ENCODE measurements around the gene MLPH.

DNA sequence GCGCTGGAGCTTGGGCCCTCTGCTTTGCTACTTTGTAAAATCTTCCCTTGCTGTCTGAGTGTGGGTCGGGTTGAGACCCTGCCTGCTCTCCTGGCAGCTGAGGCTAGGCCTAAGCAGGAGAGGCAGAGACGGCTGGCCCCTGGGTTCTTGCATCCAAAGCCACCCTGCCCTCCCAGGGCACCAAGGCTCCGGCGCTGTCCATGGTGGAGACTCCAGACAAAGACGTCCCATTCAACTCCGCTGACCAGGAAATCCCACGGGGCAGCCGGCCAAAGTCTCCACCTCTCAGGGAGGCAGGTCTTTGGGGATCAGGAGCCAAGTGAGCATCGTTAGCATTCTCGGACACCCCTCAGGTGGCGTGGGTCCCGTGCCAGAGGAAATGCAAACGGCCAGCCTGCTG lies 76.8 kb downstream of the MLPH start:
- TF ChIP-seq CTCF (IDR thresholded peaks at IDR 0.05; ENCODE audit: low read depth, low read length, poor library complexity, severe bottlenecking): no peak
- TF ChIP-seq EZH2phosphoT487 (IDR thresholded peaks at IDR 0.05; ENCODE audit: borderline replicate concordance, low read length): no peak
